DOHH2 (cell line): ENCODE results near the gene KCNQ1OT1.

Source experiments
- H3F3A ChIP-seq: fragments of 200-600 bp; sonication (generic), shearing (Covaris generic); 2 replicates; pipeline ENCODE4 v1.6.0; 2016; ENCODE audit warnings: antibody characterized with exemption, mild to moderate bottlenecking; ENCODE audit not compliant: control insufficient read depth, insufficient read depth
- H3K27ac ChIP-seq: fragments of 200-600 bp; sonication (generic); 2 replicates; pipeline ENCODE4 v1.5.1; 2014; ENCODE audit warnings: low read depth, mild to moderate bottlenecking, low read length, moderate library complexity
- H3K27me3 ChIP-seq: fragments of 200-600 bp; sonication (generic); 2 replicates; pipeline ENCODE4 v1.6.1; 2014; ENCODE audit warnings: mild to moderate bottlenecking, low read length, mixed read lengths; ENCODE audit not compliant: control insufficient read depth
- H3K36me3 ChIP-seq: fragments of 200-600 bp; sonication (generic); 2 replicates; pipeline ENCODE4 v1.6.1; 2014; ENCODE audit warnings: mild to moderate bottlenecking, low read length, moderate library complexity, mixed read lengths; ENCODE audit not compliant: control insufficient read depth
- H3K4me1 ChIP-seq: fragments of 200-600 bp; sonication (generic); 2 replicates; pipeline ENCODE4 v1.6.1; 2014; ENCODE audit warnings: mild to moderate bottlenecking, low read length, mixed read lengths; ENCODE audit not compliant: control insufficient read depth
- H3K4me2 ChIP-seq: fragments of 200-600 bp; sonication (generic); 2 replicates; pipeline ENCODE4 v1.6.0; 2014; ENCODE audit warnings: mild to moderate bottlenecking, low read length, moderate library complexity
- H3K4me3 ChIP-seq: fragments of 200-600 bp; sonication (generic); 2 replicates; pipeline ENCODE4 v1.5.1; 2014; ENCODE audit warnings: mild to moderate bottlenecking, low read length, mixed read lengths
- H3K79me2 ChIP-seq: fragments of 200-600 bp; sonication (generic); 2 replicates; pipeline ENCODE4 v1.6.1; 2014; ENCODE audit warnings: mild to moderate bottlenecking, low read length, mixed read lengths; ENCODE audit not compliant: control insufficient read depth
- H3K9me2 ChIP-seq: fragments of 200-600 bp; sonication (generic); replicated peaks from 2 replicates; pipeline ENCODE4 v1.6.1; 2014; ENCODE audit warnings: mild to moderate bottlenecking, low read length, mixed read lengths; ENCODE audit not compliant: control insufficient read depth
- H3K9me3 ChIP-seq: fragments of 200-600 bp; sonication (generic); 2 replicates; pipeline ENCODE4 v1.6.1; 2014; ENCODE audit warnings: antibody characterized with exemption, low read length, mixed read lengths; ENCODE audit not compliant: control insufficient read depth, insufficient read depth
- H4K20me1 ChIP-seq: fragments of 200-600 bp; sonication (generic); 2 replicates; pipeline ENCODE4 v1.6.0; 2014; ENCODE audit warnings: low read depth, mild to moderate bottlenecking, antibody characterized with exemption, low read length, moderate library complexity; ENCODE audit not compliant: control insufficient read depth, insufficient read depth
- CTCF ChIP-seq: fragments of 200-600 bp; sonication (generic); IDR thresholded peaks from one replicate; pipeline ENCODE4 v1.5.1; 2014; ENCODE audit warnings: antibody characterized with exemption, mild to moderate bottlenecking, low read depth, low read length; ENCODE audit not compliant: poor library complexity, severe bottlenecking
- EZH2phosphoT487 ChIP-seq: fragments of 200-600 bp; sonication (generic); IDR thresholded peaks from 2 replicates; pipeline ENCODE4 v1.6.1; 2017; ENCODE audit warnings: borderline replicate concordance, mild to moderate bottlenecking, antibody characterized with exemption, low read length, moderate library complexity, mixed read lengths

KCNQ1OT1 gene

DNA sequence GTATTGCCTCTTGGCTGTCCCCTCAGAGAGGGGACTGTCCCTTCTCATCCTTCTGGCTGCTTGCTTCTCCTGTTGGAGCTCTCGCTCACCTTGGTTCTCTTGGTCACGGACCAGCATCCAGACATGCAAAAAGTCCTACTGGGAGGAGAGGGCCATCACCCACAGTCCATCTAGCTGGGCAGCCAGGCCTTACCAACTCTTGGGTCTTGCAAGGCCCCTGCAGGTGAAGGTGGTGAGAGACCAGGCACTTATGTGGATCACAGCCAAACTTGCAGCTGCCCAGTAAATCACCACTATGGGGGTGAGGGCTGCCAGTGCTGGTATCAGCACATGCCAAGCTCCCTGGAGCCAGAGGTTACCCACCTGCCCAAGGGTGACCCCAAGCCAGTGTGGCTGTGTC, 36.3 kb downstream of the KCNQ1OT1 start:
- Histone ChIP-seq H3K9me2 (no peaks in the 10 kb centered on the region), H3K36me3 (no peaks in the 10 kb centered on the region), H4K20me1 (no peaks in the 10 kb centered on the region), H3K4me1 (no peaks in the 10 kb centered on the region), H3K79me2 (no peaks in the 10 kb centered on the region), H3K9me3 (peaks cover 4% of the 10 kb centered on the region; the same call in 1 of the 2 replicates), H3K4me2 (no peak overlapping the region), H3K27ac (no peak overlapping the region), H3K4me3 (no peak overlapping the region), H3K27me3 (no peaks in the 10 kb centered on the region), H3F3A (no peaks in the 10 kb centered on the region)
- no peak for TF ChIP-seq CTCF
- no peak for TF ChIP-seq EZH2phosphoT487

DNA sequence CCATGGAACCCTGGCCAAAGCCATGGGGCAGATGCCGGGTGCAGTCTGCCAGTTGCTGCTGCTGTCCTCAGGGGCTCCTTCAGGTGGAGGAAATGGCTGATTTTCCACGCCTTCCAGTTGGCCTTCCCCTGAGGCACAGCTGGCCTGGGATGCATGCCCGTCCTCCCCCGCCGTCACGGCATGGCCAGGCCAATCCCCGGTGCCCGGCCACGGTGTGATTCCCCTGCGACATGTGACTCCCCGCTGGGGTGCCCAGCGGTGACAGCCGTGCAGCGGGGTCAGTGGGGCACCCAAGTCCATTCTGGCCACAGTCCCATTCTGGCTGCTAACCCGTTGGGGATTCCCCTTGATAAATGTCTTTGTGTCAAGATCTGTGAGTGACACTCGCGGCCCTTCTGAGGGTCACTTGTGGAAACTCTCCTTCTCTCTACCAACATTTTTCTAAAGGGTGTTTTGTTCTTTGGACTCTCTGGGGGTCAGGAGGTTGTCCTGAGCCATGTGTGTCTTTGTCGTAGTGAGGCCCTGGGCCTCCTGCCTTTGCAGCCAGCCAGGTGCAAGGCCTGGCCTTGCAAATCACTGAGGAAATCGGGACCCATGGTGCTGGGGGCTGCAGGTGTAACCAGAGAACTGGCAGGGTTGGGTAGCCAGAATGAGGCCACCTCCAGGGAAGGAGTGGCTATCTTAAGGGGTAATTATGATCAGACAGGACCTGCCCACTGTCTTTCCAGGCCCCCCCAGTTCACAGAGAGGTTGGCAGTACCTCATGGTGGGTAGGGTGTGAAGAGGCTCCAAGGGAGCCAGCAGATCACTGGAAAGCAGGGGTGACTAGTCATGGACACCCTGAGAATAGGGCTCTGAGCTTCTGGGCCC, 37.1 kb downstream of the KCNQ1OT1 start:
- Histone ChIP-seq H3K4me3 (no peak overlapping the region), H3K4me2 (no peak overlapping the region), H3K27ac (no peak overlapping the region), H3K27me3 (no peaks in the 10 kb centered on the region), H3K36me3 (no peaks in the 10 kb centered on the region), H4K20me1 (no peaks in the 10 kb centered on the region), H3K79me2 (no peaks in the 10 kb centered on the region), H3K4me1 (no peaks in the 10 kb centered on the region), H3K9me2 (no peaks in the 10 kb centered on the region), H3F3A (no peaks in the 10 kb centered on the region), H3K9me3 (peaks cover 4% of the 10 kb centered on the region; the same call in 1 of the 2 replicates)
- TF ChIP-seq EZH2phosphoT487 (no peak), CTCF (no peak)

GRCh38 chr11:2662024-2662312, 37.8 kb downstream of the KCNQ1OT1 start:
- Histone ChIP-seq H4K20me1 (no peaks in the 10 kb centered on the region), H3K9me3 (peaks cover 4% of the 10 kb centered on the region; the same call in 1 of the 2 replicates), H3K9me2 (no peaks in the 10 kb centered on the region), H3K4me1 (no peaks in the 10 kb centered on the region), H3F3A (no peaks in the 10 kb centered on the region), H3K4me3 (no peak overlapping the region), H3K36me3 (no peaks in the 10 kb centered on the region), H3K4me2 (no peak overlapping the region), H3K79me2 (no peaks in the 10 kb centered on the region), H3K27me3 (no peaks in the 10 kb centered on the region), H3K27ac (no peak overlapping the region)
- TF ChIP-seq EZH2phosphoT487: no peak

DNA sequence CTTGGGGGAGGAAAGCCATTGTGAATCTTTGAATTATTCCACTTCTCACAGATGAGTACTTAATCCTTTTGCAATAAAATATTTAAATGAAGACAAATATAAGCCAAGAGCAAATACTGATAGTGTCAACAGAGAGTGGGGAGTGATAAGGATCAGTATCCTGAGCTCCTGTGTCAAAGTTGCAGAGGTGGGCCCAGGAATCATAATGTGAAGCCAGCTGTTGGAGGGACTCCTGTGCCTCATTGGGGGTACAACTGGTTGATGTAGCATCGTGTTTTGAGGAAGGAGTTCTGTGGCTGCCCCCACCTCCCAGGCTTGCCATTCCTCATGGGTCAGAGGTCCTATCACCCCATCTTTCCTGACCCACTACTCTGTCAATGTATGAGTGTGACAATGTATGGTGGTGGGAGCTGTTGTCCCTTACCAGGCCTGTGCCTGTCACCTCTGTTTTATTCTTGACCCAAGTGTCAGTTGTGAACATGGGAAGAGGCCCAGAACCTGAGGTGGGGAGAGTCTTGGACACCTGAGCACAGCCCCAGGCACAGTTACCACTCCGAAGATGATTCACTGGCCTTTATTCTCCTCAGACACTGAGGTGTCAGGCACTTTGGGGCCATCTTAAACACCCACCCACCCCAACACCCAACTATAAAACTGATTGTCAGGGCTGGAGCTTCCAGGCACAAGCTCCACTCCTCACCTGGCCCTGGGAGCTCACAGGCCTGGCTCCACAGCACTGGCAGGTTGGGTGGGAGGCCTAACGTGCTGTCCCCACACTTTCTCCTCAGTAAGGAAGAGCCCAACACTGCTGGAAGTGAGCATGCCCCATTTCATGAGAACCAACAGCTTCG, 38.4 kb downstream of the KCNQ1OT1 start:
- Histone ChIP-seq H3K79me2 (no peaks in the 10 kb centered on the region), H3F3A (no peaks in the 10 kb centered on the region), H3K4me1 (no peaks in the 10 kb centered on the region), H3K27ac (no peak overlapping the region), H3K27me3 (no peaks in the 10 kb centered on the region), H3K36me3 (no peaks in the 10 kb centered on the region), H3K4me2 (no peak overlapping the region), H3K9me2 (no peaks in the 10 kb centered on the region), H3K4me3 (no peak overlapping the region), H4K20me1 (no peaks in the 10 kb centered on the region), H3K9me3 (peaks cover 4% of the 10 kb centered on the region; the same call in 1 of the 2 replicates)
- TF ChIP-seq CTCF: no peak
- TF ChIP-seq EZH2phosphoT487: no peak
